Osteocyte (in vitro differentiated cells): ENCODE results near the gene CDC42BPB. TPM values are rescaled to one million over a fixed set of nuclear protein-coding genes. Genes with fewer than 3 reads are reported as not detected.

Experiments used
- DNase-seq: peaks from one replicate; pipeline ENCODE4 v3.0.0; 2021; ENCODE audit warnings: mixed read lengths; ENCODE audit not compliant: unreplicated experiment; ENCODE audit errors: extremely low spot score
- H3K27ac Mint-ChIP-seq: one replicate; pipeline ENCODE4 v1.8.0; 2021; ENCODE audit warnings: mild to moderate bottlenecking, mixed read lengths; ENCODE audit not compliant: unreplicated experiment
- H3K27me3 Mint-ChIP-seq: one replicate; pipeline ENCODE4 v1.8.0; 2021; ENCODE audit warnings: mixed read lengths; ENCODE audit not compliant: unreplicated experiment
- H3K36me3 Mint-ChIP-seq: one replicate; pipeline ENCODE4 v1.8.0; 2021; ENCODE audit warnings: mixed read lengths; ENCODE audit not compliant: unreplicated experiment
- H3K4me1 Mint-ChIP-seq: one replicate; pipeline ENCODE4 v1.8.0; 2021; ENCODE audit warnings: mixed read lengths; ENCODE audit not compliant: unreplicated experiment
- H3K4me3 Mint-ChIP-seq: one replicate; pipeline ENCODE4 v1.8.0; 2021; ENCODE audit warnings: mild to moderate bottlenecking, moderate library complexity, mixed read lengths; ENCODE audit not compliant: unreplicated experiment
- H3K9me3 Mint-ChIP-seq: one replicate; pipeline ENCODE4 v1.8.0; 2021; ENCODE audit warnings: mixed read lengths; ENCODE audit not compliant: unreplicated experiment
- CTCF ChIP-seq: fragments of 200-600 bp; sonication (generic); IDR thresholded peaks from 2 replicates; pipeline ENCODE4 v1.5.0; 2021; ENCODE audit warnings: antibody characterized with exemption, mild to moderate bottlenecking, moderate library complexity
- total RNA-seq: library from RNA; stranded (reverse); gene quantifications from 2 replicates; pipeline ENCODE4 v1.2.1, GENCODE V29; 2021

The CDC42BPB gene
- total RNA-seq, 1 donor from 2014 or later, result 99.0 TPM

GRCh38 chr14:102902523-102903247 lies 154.7 kb downstream of the CDC42BPB start:
- no peak for TF ChIP-seq CTCF
- H3K36me3 Mint-ChIP-seq, result peaks cover 17% of the 10 kb centered on the region
- H3K27me3 Mint-ChIP-seq, result no peaks in the 10 kb centered on the region
- H3K27ac Mint-ChIP-seq, result no peak overlapping the region
- H3K9me3 Mint-ChIP-seq, result no peaks in the 10 kb centered on the region
- H3K4me3 Mint-ChIP-seq, result no peak overlapping the region
- no peak for DNase-seq
- no peaks in the 10 kb centered on the region for H3K4me1 Mint-ChIP-seq

DNA sequence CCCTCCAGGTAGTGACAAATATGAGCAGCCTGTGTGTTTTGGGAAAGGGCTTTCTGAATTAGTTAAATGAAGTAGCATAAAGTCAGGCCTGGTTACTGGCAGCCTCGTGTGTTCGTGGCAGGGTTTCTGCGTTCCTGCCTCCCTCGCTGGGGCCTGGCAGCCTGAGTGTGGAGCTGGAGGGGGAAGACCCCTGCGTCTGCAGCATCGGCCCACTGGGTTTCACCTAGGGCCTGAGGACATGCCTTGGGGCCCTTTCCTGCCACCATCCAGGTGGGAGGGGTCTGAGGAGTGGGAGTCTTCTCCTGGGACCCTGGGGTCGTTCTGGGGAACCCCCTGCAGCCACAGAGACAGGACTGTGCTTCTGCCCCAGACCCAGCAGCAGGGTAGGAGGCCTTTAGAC lies 155.3 kb downstream of the CDC42BPB start:
- H3K27ac Mint-ChIP-seq, result no peak overlapping the region
- H3K36me3 Mint-ChIP-seq, result peaks cover 17% of the 10 kb centered on the region
- no peak for DNase-seq
- no peaks in the 10 kb centered on the region for H3K27me3 Mint-ChIP-seq
- no peaks in the 10 kb centered on the region for H3K9me3 Mint-ChIP-seq
- TF ChIP-seq CTCF, result no peak
- no peak overlapping the region for H3K4me3 Mint-ChIP-seq
- H3K4me1 Mint-ChIP-seq, result no peaks in the 10 kb centered on the region

DNA sequence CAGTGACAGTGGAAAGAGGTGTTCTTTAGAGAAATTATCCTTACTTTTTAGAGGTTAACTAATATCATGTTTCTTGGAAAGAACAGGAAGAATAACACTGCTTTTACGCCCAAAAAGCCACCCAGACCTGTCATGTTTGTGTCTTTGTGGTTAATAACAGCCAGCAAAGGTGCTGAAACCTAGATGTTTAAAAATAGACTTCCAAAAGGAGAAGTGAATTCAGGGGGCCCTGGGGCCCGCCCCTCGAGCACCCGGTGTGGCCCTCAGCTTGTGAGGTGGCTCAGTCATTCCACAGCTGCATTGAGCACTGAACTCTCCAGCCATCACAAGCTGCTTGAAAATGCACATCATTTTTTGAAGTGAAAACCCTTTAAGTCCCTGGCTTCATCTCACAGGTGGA lies 155.7 kb downstream of the CDC42BPB start:
- Mint-ChIP-seq H3K4me3 (no peak overlapping the region), H3K4me1 (no peaks in the 10 kb centered on the region), H3K9me3 (no peaks in the 10 kb centered on the region), H3K27ac (no peak overlapping the region), H3K27me3 (no peaks in the 10 kb centered on the region), H3K36me3 (peaks cover 17% of the 10 kb centered on the region)
- no peak for DNase-seq
- TF ChIP-seq CTCF, result no peak

- no peaks in the 10 kb centered on the region for H3K9me3 Mint-ChIP-seq
- no peaks in the 10 kb centered on the region for H3K27me3 Mint-ChIP-seq
- H3K4me3 Mint-ChIP-seq, result no peak overlapping the region
- no peak for TF ChIP-seq CTCF
- H3K4me1 Mint-ChIP-seq, result no peaks in the 10 kb centered on the region
- H3K36me3 Mint-ChIP-seq, result peaks cover 16% of the 10 kb centered on the region
- DNase-seq, result no peak
- no peak overlapping the region for H3K27ac Mint-ChIP-seq
Observed at GRCh38 chr14:102900631-102901571, 156.4 kb downstream of the CDC42BPB start.

DNA sequence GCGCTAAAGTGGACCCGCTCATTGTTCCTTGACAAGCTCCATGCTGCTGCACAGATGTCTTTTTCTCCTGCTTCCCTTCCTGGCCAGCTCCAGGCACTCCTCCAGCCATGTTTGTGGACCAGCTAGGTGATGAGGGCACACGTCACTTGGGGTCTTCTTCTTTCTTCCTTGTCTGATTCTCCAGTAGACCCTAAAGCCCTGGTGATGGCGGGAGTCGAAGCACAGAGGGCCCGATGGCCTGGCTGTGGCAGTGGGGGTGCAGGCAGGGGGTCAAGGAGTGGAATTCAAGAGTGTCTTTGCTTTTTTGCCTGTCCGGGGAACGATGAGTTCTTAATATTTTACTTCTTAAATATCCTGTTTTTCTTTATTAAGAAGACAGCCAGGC lies 157.8 kb downstream of the CDC42BPB start:
- no peak for DNase-seq
- no peak overlapping the region for H3K4me3 Mint-ChIP-seq

More for the DNA sequence above, 157.8 kb downstream of the CDC42BPB start:
- H3K27ac Mint-ChIP-seq, result no peak overlapping the region
- H3K9me3 Mint-ChIP-seq, result no peaks in the 10 kb centered on the region
- peaks cover 8% of the 10 kb centered on the region for H3K36me3 Mint-ChIP-seq
- no peak for TF ChIP-seq CTCF
- no peaks in the 10 kb centered on the region for H3K27me3 Mint-ChIP-seq
- H3K4me1 Mint-ChIP-seq, result no peaks in the 10 kb centered on the region
